SU-DHL-6 (cell line): ENCODE data around the gene IL12RB2.

ENCODE experiments used
- H2AFZ ChIP-seq: fragments of 200-600 bp; sonication (generic); 2 replicates; pipeline ENCODE4 v1.6.1; 2014; ENCODE audit warnings: low read depth, mild to moderate bottlenecking, moderate library complexity, mixed read lengths, antibody characterized with exemption, low read length; ENCODE audit not compliant: severe bottlenecking
- H3F3A ChIP-seq: fragments of 200-600 bp; shearing (Covaris generic); 2 replicates; pipeline ENCODE4 v1.6.0; 2016; ENCODE audit warnings: antibody characterized with exemption, mild to moderate bottlenecking; ENCODE audit not compliant: insufficient read depth
- H3K27ac ChIP-seq: fragments of 200-600 bp; sonication (generic); 2 replicates; pipeline ENCODE4 v1.5.1; 2016; ENCODE audit warnings: low read depth, mild to moderate bottlenecking, low read length, moderate library complexity, mixed read lengths
- H3K27me3 ChIP-seq: fragments of 200-600 bp; sonication (generic), shearing (Covaris generic); 2 replicates; pipeline ENCODE4 v1.6.0; 2014; ENCODE audit warnings: mild to moderate bottlenecking, low read length
- H3K36me3 ChIP-seq: fragments of 200-600 bp; sonication (generic); 2 replicates; pipeline ENCODE4 v1.6.1; 2014; ENCODE audit warnings: mild to moderate bottlenecking, low read length, mixed read lengths
- H3K4me2 ChIP-seq: fragments of 300-600, 200-600 bp; shearing (Covaris generic), sonication (generic); 2 replicates; pipeline ENCODE4 v1.6.0; 2014; ENCODE audit warnings: low read length, low read depth, mild to moderate bottlenecking; ENCODE audit not compliant: poor library complexity, severe bottlenecking
- H3K4me3 ChIP-seq: fragments of 200-600 bp; sonication (generic); 2 replicates; pipeline ENCODE4 v1.5.1; 2014; ENCODE audit warnings: antibody characterized with exemption, low read length, mild to moderate bottlenecking, mixed read lengths; ENCODE audit not compliant: insufficient read depth, poor library complexity, severe bottlenecking
- H3K79me2 ChIP-seq: fragments of 200-600 bp; sonication (generic); 2 replicates; pipeline ENCODE4 v1.6.1; 2014; ENCODE audit warnings: mild to moderate bottlenecking, low read length, moderate library complexity; ENCODE audit not compliant: insufficient read depth
- H3K9ac ChIP-seq: fragments of 200-600 bp; sonication (generic); 2 replicates; pipeline ENCODE4 v1.7.0; 2014; ENCODE audit warnings: mild to moderate bottlenecking, low read length
- H3K9me2 ChIP-seq: fragments of 200-600 bp; sonication (generic); replicated peaks from 2 replicates; pipeline ENCODE4 v1.6.1; 2014; ENCODE audit warnings: low read length; ENCODE audit not compliant: insufficient read depth
- H3K9me3 ChIP-seq: fragments of 200-600 bp; sonication (generic); 2 replicates; pipeline ENCODE4 v1.6.1; 2014; ENCODE audit warnings: low read length, mixed read lengths; ENCODE audit not compliant: insufficient read depth
- H4K20me1 ChIP-seq: fragments of 200-600 bp; sonication (generic); 2 replicates; pipeline ENCODE4 v1.6.1; 2014; ENCODE audit warnings: low read depth, mild to moderate bottlenecking, antibody characterized with exemption, low read length, moderate library complexity, mixed read lengths
- EZH2phosphoT487 ChIP-seq: fragments of 200-600 bp; sonication (generic), shearing (Covaris generic); conservative IDR thresholded peaks from 2 replicates; pipeline ENCODE4 v1.6.1; 2018; ENCODE audit warnings: mild to moderate bottlenecking, antibody characterized with exemption, low read length, moderate library complexity, mixed read lengths
- TF ChIP-seq, protein P1 (sequence below): fragments of 200-600 bp; sonication (generic); IDR thresholded peaks from one replicate; pipeline ENCODE4 v1.5.1; 2017; ENCODE audit warnings: antibody characterized with exemption, mild to moderate bottlenecking, low read length, moderate library complexity; ENCODE audit not compliant: insufficient read depth, poor library complexity, severe bottlenecking

IL12RB2 gene

DNA sequence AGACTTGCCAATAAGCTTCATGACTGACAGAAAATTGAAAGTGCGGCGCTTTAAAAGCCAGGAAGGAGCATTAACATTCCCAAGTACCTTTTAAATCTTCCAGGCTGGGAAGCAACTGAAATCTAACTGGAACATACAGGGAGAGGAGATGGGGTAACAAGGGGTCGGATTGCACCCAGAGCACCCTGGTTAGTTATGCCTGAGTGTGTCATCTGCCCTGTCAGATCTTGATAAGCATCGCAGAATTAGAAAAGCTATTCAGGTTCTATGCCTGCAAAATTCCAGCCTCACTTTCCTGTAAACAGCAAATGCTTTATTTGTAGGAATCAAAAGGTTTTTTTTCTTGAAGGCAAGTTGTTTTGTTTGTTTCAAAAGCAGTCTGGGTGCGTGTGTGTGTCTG is 64.0 kb downstream of the IL12RB2 start:
- no peaks in the 10 kb centered on the region for H3K27me3 ChIP-seq
- H3K4me2 ChIP-seq, result no peak overlapping the region

DNA sequence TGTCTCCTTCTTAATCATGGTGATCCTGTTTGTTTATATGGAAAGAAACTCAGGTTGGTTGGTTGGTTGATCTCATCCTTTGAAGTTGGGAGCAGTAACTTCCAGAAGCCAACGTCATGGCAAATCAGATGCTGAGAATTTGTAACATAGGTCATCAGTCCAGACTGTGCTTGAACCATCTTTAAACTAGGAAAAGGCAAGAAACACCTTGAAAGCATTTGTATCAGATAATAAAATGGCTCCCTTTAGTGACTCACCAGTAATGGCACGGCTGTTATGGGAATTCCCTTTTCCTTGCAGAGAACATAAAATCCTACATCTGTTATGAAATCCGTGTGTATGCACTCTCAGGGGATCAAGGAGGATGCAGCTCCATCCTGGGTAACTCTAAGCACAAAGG is 64.5 kb downstream of the IL12RB2 start:
- Histone ChIP-seq H3K9me3 (no peaks in the 10 kb centered on the region), H4K20me1 (no peaks in the 10 kb centered on the region), H3K27me3 (no peaks in the 10 kb centered on the region), H3F3A (no peaks in the 10 kb centered on the region), H3K4me2 (no peak overlapping the region), H3K9me2 (no peaks in the 10 kb centered on the region), H3K36me3 (no peaks in the 10 kb centered on the region), H3K4me3 (no peak overlapping the region), H2AFZ (no peak overlapping the region), H3K79me2 (no peaks in the 10 kb centered on the region), H3K27ac (no peak overlapping the region), H3K9ac (no peak overlapping the region)
- TF ChIP-seq, protein P1, sequence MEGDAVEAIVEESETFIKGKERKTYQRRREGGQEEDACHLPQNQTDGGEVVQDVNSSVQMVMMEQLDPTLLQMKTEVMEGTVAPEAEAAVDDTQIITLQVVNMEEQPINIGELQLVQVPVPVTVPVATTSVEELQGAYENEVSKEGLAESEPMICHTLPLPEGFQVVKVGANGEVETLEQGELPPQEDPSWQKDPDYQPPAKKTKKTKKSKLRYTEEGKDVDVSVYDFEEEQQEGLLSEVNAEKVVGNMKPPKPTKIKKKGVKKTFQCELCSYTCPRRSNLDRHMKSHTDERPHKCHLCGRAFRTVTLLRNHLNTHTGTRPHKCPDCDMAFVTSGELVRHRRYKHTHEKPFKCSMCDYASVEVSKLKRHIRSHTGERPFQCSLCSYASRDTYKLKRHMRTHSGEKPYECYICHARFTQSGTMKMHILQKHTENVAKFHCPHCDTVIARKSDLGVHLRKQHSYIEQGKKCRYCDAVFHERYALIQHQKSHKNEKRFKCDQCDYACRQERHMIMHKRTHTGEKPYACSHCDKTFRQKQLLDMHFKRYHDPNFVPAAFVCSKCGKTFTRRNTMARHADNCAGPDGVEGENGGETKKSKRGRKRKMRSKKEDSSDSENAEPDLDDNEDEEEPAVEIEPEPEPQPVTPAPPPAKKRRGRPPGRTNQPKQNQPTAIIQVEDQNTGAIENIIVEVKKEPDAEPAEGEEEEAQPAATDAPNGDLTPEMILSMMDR, result no peak
- no peak for TF ChIP-seq EZH2phosphoT487

More for the DNA sequence above, 64.0 kb downstream of the IL12RB2 start:
- no peak overlapping the region for H3K27ac ChIP-seq
- H2AFZ ChIP-seq, result no peak overlapping the region
- no peaks in the 10 kb centered on the region for H3F3A ChIP-seq
- TF ChIP-seq, protein P1, result no peak
- no peak for TF ChIP-seq EZH2phosphoT487
- H3K9me3 ChIP-seq, result no peaks in the 10 kb centered on the region
- H3K9me2 ChIP-seq, result no peaks in the 10 kb centered on the region
- H3K9ac ChIP-seq, result no peak overlapping the region
- no peaks in the 10 kb centered on the region for H3K36me3 ChIP-seq
- no peaks in the 10 kb centered on the region for H4K20me1 ChIP-seq
- H3K4me3 ChIP-seq, result no peak overlapping the region
- no peaks in the 10 kb centered on the region for H3K79me2 ChIP-seq

DNA sequence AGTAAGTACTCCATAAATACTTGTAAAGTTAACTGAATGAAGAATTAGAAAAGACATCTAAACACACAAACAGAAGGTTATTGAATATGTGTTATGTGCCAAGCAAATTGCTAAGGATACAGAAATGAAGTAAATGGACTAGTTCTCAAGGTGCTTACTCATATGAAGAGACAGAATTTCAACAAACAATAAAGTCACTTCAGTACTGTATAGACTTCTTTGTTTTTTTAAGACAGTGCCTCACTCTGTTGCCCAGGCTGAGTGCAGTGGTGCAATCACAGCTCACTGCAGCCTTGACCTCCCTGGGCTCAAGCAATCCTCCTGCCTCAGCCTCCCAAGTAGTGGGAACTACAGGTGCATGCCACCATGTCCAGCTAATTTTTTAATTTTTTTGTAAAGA is 65.2 kb downstream of the IL12RB2 start:
- TF ChIP-seq EZH2phosphoT487, result no peak
- TF ChIP-seq, protein P1, result no peak
- H4K20me1 ChIP-seq, result no peaks in the 10 kb centered on the region
- no peaks in the 10 kb centered on the region for H3K27me3 ChIP-seq
- H3K79me2 ChIP-seq, result no peaks in the 10 kb centered on the region
- no peak overlapping the region for H2AFZ ChIP-seq
- H3K9me3 ChIP-seq, result no peaks in the 10 kb centered on the region
- H3K4me2 ChIP-seq, result no peak overlapping the region
- H3K9ac ChIP-seq, result no peak overlapping the region
- H3F3A ChIP-seq, result no peaks in the 10 kb centered on the region
- no peak overlapping the region for H3K4me3 ChIP-seq
- no peak overlapping the region for H3K27ac ChIP-seq
- H3K9me2 ChIP-seq, result no peaks in the 10 kb centered on the region
- no peaks in the 10 kb centered on the region for H3K36me3 ChIP-seq
